Amniotic stem cell (primary cell): Measurements from ENCODE around the gene GRK5.

Experiments
- DNase-seq: peaks from one replicate; lab custom pipeline; 2025; lab: John Stamatoyannopoulos, UW

GRK5 gene

GRCh38 chr10:119341459-119342301, 134.3 kb downstream of the GRK5 start:
- DNase-seq: no peak

- DNase-seq: no peak
Observed at GRCh38 chr10:119342335-119342734, 135.0 kb downstream of the GRK5 start.

GRCh38 chr10:119343011-119343601, 135.7 kb downstream of the GRK5 start:
- DNase-seq: no peak

GRCh38 chr10:119344381-119344780, 137.0 kb downstream of the GRK5 start:
- no peak for DNase-seq

GRCh38 chr10:119346095-119346832, 138.9 kb downstream of the GRK5 start:
- no peak for DNase-seq

GRCh38 chr10:119347181-119347974, 140.0 kb downstream of the GRK5 start:
- no peak for DNase-seq

GRCh38 chr10:119348106-119348505, 140.7 kb downstream of the GRK5 start:
- DNase-seq: no peak

- DNase-seq: no peak
Observed at GRCh38 chr10:119348516-119349240, 141.3 kb downstream of the GRK5 start.

GRCh38 chr10:119349341-119349740, 142.0 kb downstream of the GRK5 start:
- DNase-seq: no peak

GRCh38 chr10:119349937-119350501, 142.6 kb downstream of the GRK5 start:
- DNase-seq: no peak

GRCh38 chr10:119350502-119351097, 143.2 kb downstream of the GRK5 start:
- no peak for DNase-seq

GRCh38 chr10:119351189-119351588, 143.8 kb downstream of the GRK5 start:
- DNase-seq: no peak

GRCh38 chr10:119352042-119352441, 144.7 kb downstream of the GRK5 start:
- DNase-seq: no peak

- DNase-seq: no peak
Observed at GRCh38 chr10:119352807-119353206, 145.4 kb downstream of the GRK5 start.

- no peak for DNase-seq
Observed at GRCh38 chr10:119353421-119353820, 146.1 kb downstream of the GRK5 start.

- no peak for DNase-seq
Observed at GRCh38 chr10:119355930-119356329, 148.6 kb downstream of the GRK5 start.

- DNase-seq: no peak
Observed at GRCh38 chr10:119357412-119358151, 150.2 kb downstream of the GRK5 start.

- DNase-seq: no peak
Observed at GRCh38 chr10:119358152-119358512, 150.8 kb downstream of the GRK5 start.

- DNase-seq: no peak
Observed at GRCh38 chr10:119358567-119358966, 151.2 kb downstream of the GRK5 start.

- no peak for DNase-seq
Observed at GRCh38 chr10:119359025-119359424, 151.7 kb downstream of the GRK5 start.
